ENCODE data around the gene PLP2. TPM values are rescaled to one million over a fixed set of nuclear protein-coding genes. Genes with fewer than 3 reads are reported as not detected.

PLP2 gene
- total and polyA plus RNA-seq, 2 experiments from 2014 or later: 27.5 to 110 TPM

GRCh38 chrX:49206543-49206942, 34.8 kb downstream of the PLP2 start:
- no peaks in the 10 kb centered on the region for H4K20me1 ChIP-seq (ENCODE audit: insufficient read depth, poor library complexity, severe bottlenecking)
- no peaks in the 10 kb centered on the region for H3K4me1 ChIP-seq (ENCODE audit: insufficient read depth)
- no peak overlapping the region for H3K4me2 ChIP-seq
- TF ChIP-seq EZH2 (IDR thresholded peaks at IDR 0.05; ENCODE audit: borderline replicate concordance) (no peak), EZH2phosphoT487 (IDR thresholded peaks at IDR 0.05; ENCODE audit: low read depth, severe bottlenecking, unreplicated experiment) (no peak), CTCF (IDR thresholded peaks at IDR 0.05; ENCODE audit: poor library complexity) (no peak)
- H3K79me2 ChIP-seq: no peaks in the 10 kb centered on the region
- no peaks in the 10 kb centered on the region for H3K36me3 ChIP-seq (replicated peaks; ENCODE audit: insufficient read depth, low read depth)
- no peak for DNase-seq (ENCODE audit: low spot score)
- H3K27ac ChIP-seq: no peak overlapping the region
- H3K9me3 ChIP-seq (ENCODE audit: low read depth): no peaks in the 10 kb centered on the region
- H3K9me2 ChIP-seq (replicated peaks; ENCODE audit: insufficient read depth): no peaks in the 10 kb centered on the region
- no peak overlapping the region for H3K4me3 ChIP-seq
- WGBS (ENCODE audit: low lambda C conversion rate, missing lambda C conversion rate): 86% methylated on average over 7 of the region's 8 CpGs
- no peaks in the 10 kb centered on the region for H3K27me3 ChIP-seq
- H2AFZ ChIP-seq: no peak overlapping the region

GRCh38 chrX:49208399-49208798, 36.7 kb downstream of the PLP2 start:
- H3K79me2 ChIP-seq: no peaks in the 10 kb centered on the region
- DNase-seq (ENCODE audit: low spot score): no peak
- no peak overlapping the region for H3K4me2 ChIP-seq
- no peak overlapping the region for H3K27ac ChIP-seq
- H3K27me3 ChIP-seq: no peaks in the 10 kb centered on the region
- no peaks in the 10 kb centered on the region for H3K9me2 ChIP-seq (replicated peaks; ENCODE audit: insufficient read depth)
- no peaks in the 10 kb centered on the region for H3K4me1 ChIP-seq (ENCODE audit: insufficient read depth)
- 81% methylated on average over 5 of the region's 5 CpGs for WGBS (ENCODE audit: low lambda C conversion rate, missing lambda C conversion rate)
- no peak overlapping the region for H2AFZ ChIP-seq
- H3K9me3 ChIP-seq (ENCODE audit: low read depth): no peaks in the 10 kb centered on the region
- H3K4me3 ChIP-seq: no peak overlapping the region
- H4K20me1 ChIP-seq (ENCODE audit: insufficient read depth, poor library complexity, severe bottlenecking): no peaks in the 10 kb centered on the region
- no peak for TF ChIP-seq EZH2 (IDR thresholded peaks at IDR 0.05; ENCODE audit: borderline replicate concordance)
- TF ChIP-seq EZH2phosphoT487 (IDR thresholded peaks at IDR 0.05; ENCODE audit: low read depth, severe bottlenecking, unreplicated experiment): no peak
- TF ChIP-seq CTCF (IDR thresholded peaks at IDR 0.05; ENCODE audit: poor library complexity): no peak
- H3K36me3 ChIP-seq (replicated peaks; ENCODE audit: insufficient read depth, low read depth): no peaks in the 10 kb centered on the region

- H3K36me3 ChIP-seq (replicated peaks; ENCODE audit: insufficient read depth, low read depth): no peaks in the 10 kb centered on the region
- 64% methylated on average over 28 of the region's 28 CpGs for WGBS (ENCODE audit: low lambda C conversion rate, missing lambda C conversion rate)
- H3K4me3 ChIP-seq: no peak overlapping the region
- DNase-seq (ENCODE audit: low spot score): no peak
- H3K4me2 ChIP-seq: no peak overlapping the region
- H3K9me3 ChIP-seq (ENCODE audit: low read depth): no peaks in the 10 kb centered on the region
- H3K4me1 ChIP-seq (ENCODE audit: insufficient read depth): no peaks in the 10 kb centered on the region
- TF ChIP-seq EZH2phosphoT487 (IDR thresholded peaks at IDR 0.05; ENCODE audit: low read depth, severe bottlenecking, unreplicated experiment) (no peak), EZH2 (IDR thresholded peaks at IDR 0.05; ENCODE audit: borderline replicate concordance) (no peak), CTCF (IDR thresholded peaks at IDR 0.05; ENCODE audit: poor library complexity) (no peak)
- no peak overlapping the region for H2AFZ ChIP-seq
- H3K27ac ChIP-seq: no peak overlapping the region
- no peaks in the 10 kb centered on the region for H3K9me2 ChIP-seq (replicated peaks; ENCODE audit: insufficient read depth)
- H4K20me1 ChIP-seq (ENCODE audit: insufficient read depth, poor library complexity, severe bottlenecking): no peaks in the 10 kb centered on the region
- no peaks in the 10 kb centered on the region for H3K79me2 ChIP-seq
- no peaks in the 10 kb centered on the region for H3K27me3 ChIP-seq
These were observed 37.9 kb downstream of the PLP2 start for GRCh38 chrX:49209434-49210251.
